GM12874 (cell line): ENCODE measurements around the gene TESK2.

Source experiments
- TF ChIP-seq, protein P1 (sequence below): IDR thresholded peaks from 2 replicates; pipeline ENCODE4 v1.5.1; 2011; ENCODE audit warnings: low read depth, mild to moderate bottlenecking, control low read depth, low read length, moderate library complexity; ENCODE audit not compliant: insufficient read depth

Gene TESK2

DNA sequence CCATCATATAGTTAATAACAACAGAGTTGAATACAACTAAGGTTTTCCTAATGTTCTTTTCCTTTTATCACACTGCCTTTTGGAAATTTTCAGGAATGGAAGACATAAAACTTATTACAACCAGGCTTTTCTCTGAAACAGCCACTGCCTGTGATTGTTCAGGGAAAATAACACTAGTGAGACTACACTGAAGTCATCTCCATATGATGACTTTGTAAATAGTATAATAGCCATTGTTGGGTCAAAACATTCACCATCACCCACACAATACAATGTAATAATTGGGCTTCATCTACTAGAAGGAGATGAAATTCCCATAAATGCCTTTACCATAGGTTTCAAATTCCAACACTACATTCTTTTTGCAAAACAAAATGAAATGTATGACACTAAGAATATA lies 5.0 kb downstream of the TESK2 start:
- TF ChIP-seq, protein P1, sequence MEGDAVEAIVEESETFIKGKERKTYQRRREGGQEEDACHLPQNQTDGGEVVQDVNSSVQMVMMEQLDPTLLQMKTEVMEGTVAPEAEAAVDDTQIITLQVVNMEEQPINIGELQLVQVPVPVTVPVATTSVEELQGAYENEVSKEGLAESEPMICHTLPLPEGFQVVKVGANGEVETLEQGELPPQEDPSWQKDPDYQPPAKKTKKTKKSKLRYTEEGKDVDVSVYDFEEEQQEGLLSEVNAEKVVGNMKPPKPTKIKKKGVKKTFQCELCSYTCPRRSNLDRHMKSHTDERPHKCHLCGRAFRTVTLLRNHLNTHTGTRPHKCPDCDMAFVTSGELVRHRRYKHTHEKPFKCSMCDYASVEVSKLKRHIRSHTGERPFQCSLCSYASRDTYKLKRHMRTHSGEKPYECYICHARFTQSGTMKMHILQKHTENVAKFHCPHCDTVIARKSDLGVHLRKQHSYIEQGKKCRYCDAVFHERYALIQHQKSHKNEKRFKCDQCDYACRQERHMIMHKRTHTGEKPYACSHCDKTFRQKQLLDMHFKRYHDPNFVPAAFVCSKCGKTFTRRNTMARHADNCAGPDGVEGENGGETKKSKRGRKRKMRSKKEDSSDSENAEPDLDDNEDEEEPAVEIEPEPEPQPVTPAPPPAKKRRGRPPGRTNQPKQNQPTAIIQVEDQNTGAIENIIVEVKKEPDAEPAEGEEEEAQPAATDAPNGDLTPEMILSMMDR: no peak

- TF ChIP-seq, protein P1: no peak
These were observed 11.8 kb downstream of the TESK2 start for GRCh38 chr1:45479039-45479748.

DNA sequence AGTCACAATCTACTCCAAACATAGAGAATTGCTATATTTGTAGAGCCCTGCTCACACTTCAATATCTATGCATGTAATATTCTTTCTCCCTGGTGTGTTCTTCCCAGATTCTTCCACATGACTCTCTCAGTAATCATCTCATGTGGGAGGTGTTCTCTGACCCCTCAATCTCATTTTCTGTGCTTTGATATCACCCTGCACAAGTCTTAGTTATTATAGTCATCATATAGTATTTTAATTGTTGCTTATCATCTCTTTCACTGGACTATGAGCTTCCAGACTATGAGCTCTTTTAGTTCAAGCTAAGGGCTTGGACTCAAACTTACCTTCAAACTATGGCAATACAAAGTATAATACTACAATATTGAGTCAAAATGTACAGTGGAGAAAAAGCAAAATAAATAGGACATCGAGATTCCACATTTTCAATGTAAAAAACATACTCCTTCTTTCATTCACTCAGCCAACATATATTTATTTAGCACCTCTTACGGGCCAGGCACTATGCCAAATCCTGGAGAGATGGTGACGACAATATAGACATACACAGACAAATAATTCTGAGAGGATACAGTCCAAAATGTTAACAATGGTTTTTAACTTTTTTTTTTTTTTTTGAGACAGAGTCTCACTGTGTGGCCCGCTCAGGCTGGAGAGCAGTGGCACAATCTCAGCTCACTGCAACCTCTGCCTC lies 12.7 kb downstream of the TESK2 start:
- TF ChIP-seq, protein P1: no peak

DNA sequence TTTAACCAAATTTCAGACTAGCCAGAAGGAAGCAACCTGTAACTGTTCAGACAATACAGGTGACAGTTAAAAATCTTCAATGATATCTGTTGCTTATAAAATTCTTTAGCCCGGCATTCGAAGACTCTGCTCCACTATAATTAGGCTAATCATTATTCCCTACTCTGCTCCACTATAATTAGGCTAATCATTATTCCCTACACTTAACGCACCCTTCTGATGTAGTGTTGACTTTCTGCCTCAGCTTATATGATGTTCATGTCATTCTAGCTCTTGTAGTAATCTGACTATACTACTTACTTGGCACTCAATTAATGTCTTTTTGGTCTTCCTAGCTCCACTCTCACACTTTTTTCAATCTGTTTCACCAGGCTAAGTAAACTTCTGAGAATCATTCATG lies 13.3 kb downstream of the TESK2 start:
- TF ChIP-seq, protein P1: no peak

DNA sequence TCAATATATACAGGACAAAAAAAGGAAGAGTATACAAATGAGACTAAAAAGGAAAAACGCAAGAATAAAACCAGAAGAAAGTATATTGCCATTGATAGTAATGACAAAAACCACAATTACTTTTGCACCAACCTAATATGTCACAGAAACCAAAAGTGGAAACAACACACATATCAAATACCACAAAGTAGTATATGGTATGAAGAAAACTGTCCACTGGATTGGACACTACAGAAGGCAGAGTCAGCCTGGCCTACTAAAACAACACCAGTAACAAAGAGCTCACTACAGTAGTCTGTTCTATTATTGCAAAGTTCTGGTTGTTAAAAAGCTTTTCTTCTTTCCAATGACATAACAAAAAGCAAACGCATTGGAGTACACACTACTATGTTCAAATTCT lies 17.7 kb downstream of the TESK2 start:
- TF ChIP-seq, protein P1: no peak

- TF ChIP-seq, protein P1: no peak
These were observed 20.6 kb downstream of the TESK2 start for GRCh38 chr1:45470306-45470798.

DNA sequence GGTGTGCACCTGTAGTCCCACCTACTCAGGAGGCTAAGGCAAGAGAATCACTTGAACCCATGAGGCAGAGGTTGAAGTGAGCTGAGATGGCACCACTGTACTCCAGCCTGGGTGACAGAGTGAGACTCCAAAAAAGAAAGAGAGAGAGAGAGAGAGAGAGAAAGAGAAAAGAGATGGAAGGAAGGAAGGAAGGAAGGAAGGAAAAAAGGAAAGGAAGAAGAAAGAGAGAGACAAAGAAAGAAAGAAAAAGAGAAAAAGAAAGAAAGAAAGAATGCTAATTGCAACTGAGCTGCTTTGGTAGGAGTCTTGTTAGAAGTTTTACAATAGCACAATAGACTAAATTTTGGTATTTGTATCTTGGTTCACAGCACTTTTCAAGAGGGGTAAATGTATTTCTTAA lies 25.7 kb downstream of the TESK2 start:
- TF ChIP-seq, protein P1: no peak
